Panc1 (cell line): ENCODE measurements around the gene WLS. TPM values are rescaled to one million over a fixed set of nuclear protein-coding genes. Genes with fewer than 3 reads are reported as not detected.

Source experiments
- ATAC-seq: fragments of 200-7000 bp; cut with Tn5 transposase; 2 replicates; pipeline ENCODE4 v1.9.1; 2020; ENCODE audit warnings: mild to moderate bottlenecking, moderate library complexity
- BruUV-seq: library from RNA; stranded (reverse); fragments of 400-500 nt; replicated peaks from 2 replicates; lab custom pipeline; 2021; lab: Mats Ljungman, UMichigan
- CTCF ChIA-PET: fragments of 300-600 bp; sonication (Branson Sonifier 250); formaldehyde crosslinking; loops from one replicate; lab custom pipeline; 2022; ENCODE audit warnings: antibody characterized with exemption; lab: Charles Lee
- POLR2A ChIA-PET: fragments of 300-600 bp; sonication (Branson Sonifier 250); formaldehyde crosslinking; loops from one replicate; lab custom pipeline; 2022; ENCODE audit warnings: antibody characterized with exemption; lab: Charles Lee
- DNase-seq: peaks from one replicate; pipeline ENCODE4 v3.0.0-alpha.2; 2010; ENCODE audit warnings: low read depth, low spot score
- H3K27ac ChIP-seq: 2 replicates; pipeline ENCODE4 v1.5.1; 2011; ENCODE audit warnings: mild to moderate bottlenecking, low read length, inconsistent platforms
- H3K27me3 ChIP-seq: fragments of 200-500 bp; sonication (Bioruptor generic); 2 replicates; pipeline ENCODE4 v1.6.0; 2014; ENCODE audit warnings: low read length, inconsistent platforms; ENCODE audit not compliant: control insufficient read depth, insufficient read depth
- H3K36me3 ChIP-seq: fragments of 200-500 bp; sonication (Bioruptor generic); 2 replicates; pipeline ENCODE4 v1.5.1; 2014; ENCODE audit warnings: inconsistent platforms, mild to moderate bottlenecking, low read length, moderate library complexity; ENCODE audit not compliant: control insufficient read depth, insufficient read depth
- H3K4me1 ChIP-seq: 2 replicates; pipeline ENCODE4 v1.5.1; 2011; ENCODE audit warnings: inconsistent platforms, mild to moderate bottlenecking, low read length, moderate library complexity; ENCODE audit not compliant: control insufficient read depth, insufficient read depth
- H3K4me3 ChIP-seq, 2 experiments: 2 replicates each; pipeline ENCODE4 v1.5.1; 2011 to 2012; ENCODE audit warnings: low read depth in 2 of 2, low read length in 2 of 2, mild to moderate bottlenecking in 2 of 2, inconsistent platforms in 1 of 2, moderate library complexity in 1 of 2
- H3K9me3 ChIP-seq: fragments of 200-500 bp; sonication (Bioruptor generic); 2 replicates; pipeline ENCODE4 v1.5.1; 2014; ENCODE audit warnings: low read depth, mild to moderate bottlenecking, inconsistent platforms, low read length, moderate library complexity; ENCODE audit not compliant: control insufficient read depth, insufficient read depth
- CTCF ChIP-seq: fragments of 450-650 bp; IDR thresholded peaks from 2 replicates; pipeline ENCODE4 v1.5.1; 2017; ENCODE audit warnings: mild to moderate bottlenecking
- POLR2AphosphoS5 ChIP-seq: IDR thresholded peaks from 2 replicates; pipeline ENCODE4 v1.6.1; 2012; ENCODE audit warnings: mild to moderate bottlenecking, low read depth, low read length, moderate library complexity
- REST ChIP-seq, 2 experiments: IDR thresholded peaks; 2 replicates each; pipeline ENCODE4 v1.6.1; 2011 to 2012; ENCODE audit warnings: low read depth in 2 of 2, control low read depth in 1 of 2, low read length in 1 of 2, mild to moderate bottlenecking in 1 of 2, moderate library complexity in 1 of 2; ENCODE audit not compliant: insufficient read depth in 1 of 2
- SIN3A ChIP-seq: IDR thresholded peaks from 2 replicates; pipeline ENCODE4 v1.6.1; 2012; ENCODE audit warnings: low read depth, mild to moderate bottlenecking, low read length, moderate library complexity, borderline replicate concordance; ENCODE audit not compliant: insufficient read depth
- TCF7L2 ChIP-seq: IDR thresholded peaks from 2 replicates; pipeline ENCODE4 v1.6.1; 2011; ENCODE audit warnings: mild to moderate bottlenecking, low read depth, low read length, inconsistent platforms
- in situ Hi-C: cut with HindIII; loops from 2 replicates; pipeline ENCODE4 v1.10.0; 2016; ENCODE audit warnings: low sequenced_read_pairs, low pct_unique_long_range_greater_than_20kb
- intact Hi-C: fragments of 100-400 bp; cut with micrococcal nuclease; formaldehyde crosslinking; loops from one replicate; pipeline ENCODE4 v1.10.0; 2022; ENCODE audit not compliant: unreplicated experiment
- total RNA-seq: library from RNA; stranded (reverse); gene quantifications from one replicate; pipeline ENCODE4 v1.2.1, GENCODE V29; 2021; ENCODE audit not compliant: unreplicated experiment

Gene WLS
- total RNA-seq, 1 experiment from 2014 or later, result 29.6 TPM

- H3K27me3 ChIP-seq, result no peaks in the 10 kb centered on the region
- ChIA-PET CTCF (no interaction called here), POLR2A (no interaction called here)
- DNase-seq (no peak), ATAC-seq (no peak)
- BruUV-seq, result no TSS peak
- no peaks in the 10 kb centered on the region for H3K4me1 ChIP-seq
- H3K36me3 ChIP-seq, result no peaks in the 10 kb centered on the region
- no peak overlapping the region for H3K4me3 ChIP-seq
- TF ChIP-seq CTCF (no peak), TCF7L2 (no peak), POLR2AphosphoS5 (no peak), REST (IDR thresholded peaks at IDR 0.05; ENCODE audit: insufficient read depth in 1 of 2, low read depth in 2 of 2, low read length in 1 of 2) (no peak), SIN3A (no peak)
- in situ Hi-C loops, result no loop called here
- no peaks in the 10 kb centered on the region for H3K9me3 ChIP-seq
- intact Hi-C loops, result no loop called here
- no peak overlapping the region for H3K27ac ChIP-seq
Observed at GRCh38 chr1:68211761-68212380, 20.5 kb downstream of the WLS start.

GRCh38 chr1:68210829-68211228 is 21.5 kb downstream of the WLS start:
- CTCF ChIA-PET, result no interaction called here
- Histone ChIP-seq H3K27me3 (no peaks in the 10 kb centered on the region), H3K4me1 (no peaks in the 10 kb centered on the region), H3K36me3 (no peaks in the 10 kb centered on the region), H3K4me3 (no peak overlapping the region), H3K27ac (no peak overlapping the region), H3K9me3 (no peaks in the 10 kb centered on the region)
- ATAC-seq (no peak), DNase-seq (no peak)
- no peak for TF ChIP-seq REST (IDR thresholded peaks at IDR 0.05; ENCODE audit: insufficient read depth in 1 of 2, low read depth in 2 of 2, low read length in 1 of 2)
- TF ChIP-seq TCF7L2, result no peak
- intact Hi-C loops, result no loop called here
- in situ Hi-C loops, result no loop called here
- POLR2A ChIA-PET, result no interaction called here
- BruUV-seq, result no TSS peak
